ENCODE results near the gene CYP24A1. TPM values are rescaled to one million over a fixed set of nuclear protein-coding genes. Genes with fewer than 3 reads are reported as not detected.
A peak's percentile ranks its signal among the peaks of the same experiment; 100 is the strongest.

The CYP24A1 gene
- total and polyA plus RNA-seq, 2 of the 13 experiments (the other 11 are each of a cell fraction or from before 2014, with no cell fraction given), result 9.4 to 32.7 TPM

DNA sequence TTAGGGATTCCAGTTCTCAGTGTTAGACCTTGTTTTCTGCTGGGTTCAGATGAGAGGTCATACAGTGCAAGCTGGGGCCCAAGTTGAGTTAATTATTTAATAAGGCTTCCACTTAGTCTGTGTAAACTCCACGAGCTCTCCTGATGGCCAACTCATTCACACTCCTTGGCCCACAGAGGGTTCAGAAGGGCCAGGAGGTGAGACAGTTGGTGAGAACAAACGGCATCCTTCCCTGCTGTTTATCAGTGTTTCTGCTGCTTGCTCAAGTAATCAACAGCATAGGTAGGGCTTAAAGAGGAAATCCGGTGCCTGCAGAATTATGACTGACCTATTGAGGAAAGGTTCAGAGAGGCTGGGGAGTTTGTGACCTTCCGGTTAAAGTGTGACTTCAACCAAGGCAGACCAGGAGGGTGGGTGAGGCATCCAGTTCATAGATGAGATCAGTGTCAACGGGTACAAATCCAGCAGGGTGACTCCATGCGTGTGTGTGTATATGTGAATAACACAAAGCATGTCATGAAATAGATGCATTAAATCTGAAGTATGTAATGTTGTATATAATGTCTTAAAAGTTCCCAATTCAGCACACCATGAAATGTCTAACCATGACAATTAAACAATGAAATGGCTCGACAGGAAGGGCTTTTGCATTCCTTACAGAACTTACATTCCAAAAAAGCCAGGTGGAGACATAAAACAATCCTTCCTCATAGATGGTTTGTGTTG lies 66.0 kb downstream of the CYP24A1 start (continued):
- TF ChIP-seq, protein P1, sequence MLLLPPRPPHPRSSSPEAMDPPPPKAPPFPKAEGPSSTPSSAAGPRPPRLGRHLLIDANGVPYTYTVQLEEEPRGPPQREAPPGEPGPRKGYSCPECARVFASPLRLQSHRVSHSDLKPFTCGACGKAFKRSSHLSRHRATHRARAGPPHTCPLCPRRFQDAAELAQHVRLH (CRISPR knock-in tag; IDR thresholded peaks at IDR 0.05; ENCODE audit: borderline replicate concordance, low read depth), result peak; percentile 98; the same call in 1 of the 2 replicates
- TF ChIP-seq HNRNPUL1 (IDR thresholded peaks at IDR 0.05; ENCODE audit: low read depth, low read length), result peak; percentile 83
- no peak for TF ChIP-seq PCBP2 (optimal IDR thresholded peaks at IDR 0.05; ENCODE audit: low read depth, low read length, poor library complexity, severe bottlenecking)
- TF ChIP-seq, protein P2, sequence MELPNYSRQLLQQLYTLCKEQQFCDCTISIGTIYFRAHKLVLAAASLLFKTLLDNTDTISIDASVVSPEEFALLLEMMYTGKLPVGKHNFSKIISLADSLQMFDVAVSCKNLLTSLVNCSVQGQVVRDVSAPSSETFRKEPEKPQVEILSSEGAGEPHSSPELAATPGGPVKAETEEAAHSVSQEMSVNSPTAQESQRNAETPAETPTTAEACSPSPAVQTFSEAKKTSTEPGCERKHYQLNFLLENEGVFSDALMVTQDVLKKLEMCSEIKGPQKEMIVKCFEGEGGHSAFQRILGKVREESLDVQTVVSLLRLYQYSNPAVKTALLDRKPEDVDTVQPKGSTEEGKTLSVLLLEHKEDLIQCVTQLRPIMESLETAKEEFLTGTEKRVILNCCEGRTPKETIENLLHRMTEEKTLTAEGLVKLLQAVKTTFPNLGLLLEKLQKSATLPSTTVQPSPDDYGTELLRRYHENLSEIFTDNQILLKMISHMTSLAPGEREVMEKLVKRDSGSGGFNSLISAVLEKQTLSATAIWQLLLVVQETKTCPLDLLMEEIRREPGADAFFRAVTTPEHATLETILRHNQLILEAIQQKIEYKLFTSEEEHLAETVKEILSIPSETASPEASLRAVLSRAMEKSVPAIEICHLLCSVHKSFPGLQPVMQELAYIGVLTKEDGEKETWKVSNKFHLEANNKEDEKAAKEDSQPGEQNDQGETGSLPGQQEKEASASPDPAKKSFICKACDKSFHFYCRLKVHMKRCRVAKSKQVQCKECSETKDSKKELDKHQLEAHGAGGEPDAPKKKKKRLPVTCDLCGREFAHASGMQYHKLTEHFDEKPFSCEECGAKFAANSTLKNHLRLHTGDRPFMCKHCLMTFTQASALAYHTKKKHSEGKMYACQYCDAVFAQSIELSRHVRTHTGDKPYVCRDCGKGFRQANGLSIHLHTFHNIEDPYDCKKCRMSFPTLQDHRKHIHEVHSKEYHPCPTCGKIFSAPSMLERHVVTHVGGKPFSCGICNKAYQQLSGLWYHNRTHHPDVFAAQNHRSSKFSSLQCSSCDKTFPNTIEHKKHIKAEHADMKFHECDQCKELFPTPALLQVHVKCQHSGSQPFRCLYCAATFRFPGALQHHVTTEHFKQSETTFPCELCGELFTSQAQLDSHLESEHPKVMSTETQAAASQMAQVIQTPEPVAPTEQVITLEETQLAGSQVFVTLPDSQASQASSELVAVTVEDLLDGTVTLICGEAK (IDR thresholded peaks at IDR 0.05), result no peak
- TF ChIP-seq, protein P2 (CRISPR knock-in tag; IDR thresholded peaks at IDR 0.05), result peak; percentile 85; the same call in 1 of the 2 replicates
- no peak for TF ChIP-seq REXO4 (CRISPR knock-in tag; IDR thresholded peaks at IDR 0.05; ENCODE audit: borderline replicate concordance)
- no peak for TF ChIP-seq SRY (CRISPR knock-in tag; IDR thresholded peaks at IDR 0.05)
- no peak for TF ChIP-seq SETDB1 (CRISPR knock-in tag; IDR thresholded peaks at IDR 0.05; ENCODE audit: borderline replicate concordance)
- peak; percentile 89 for TF ChIP-seq DNMT3B (CRISPR knock-in tag; conservative IDR thresholded peaks at IDR 0.05)
- TF ChIP-seq MAF1 (CRISPR knock-in tag; IDR thresholded peaks at IDR 0.05; ENCODE audit: borderline replicate concordance), result no peak
- no peak for TF ChIP-seq RBM39 (IDR thresholded peaks at IDR 0.05; ENCODE audit: low read depth, low read length, poor library complexity, severe bottlenecking)
- TF ChIP-seq CC2D1A (CRISPR knock-in tag; IDR thresholded peaks at IDR 0.05), result 0 out of 2 replicates have a peak, but pooled peaks have one; percentile 74
- TF ChIP-seq ARNT (IDR thresholded peaks at IDR 0.05), result no peak
- TF ChIP-seq MEF2D (CRISPR knock-in tag; IDR thresholded peaks at IDR 0.05), result peak; percentile 97
- TF ChIP-seq FOXO1 (CRISPR knock-in tag; IDR thresholded peaks at IDR 0.05), result peak; percentile 96
- TF ChIP-seq XRCC5 (optimal IDR thresholded peaks at IDR 0.05; ENCODE audit: low read length), result peak; percentile 82
- peak in 1 of 2 experiments; percentile 88; a peak in 2 of 4 replicates for TF ChIP-seq KLF16 (CRISPR knock-in tag; IDR thresholded peaks at IDR 0.05)
- TF ChIP-seq, protein P3, sequence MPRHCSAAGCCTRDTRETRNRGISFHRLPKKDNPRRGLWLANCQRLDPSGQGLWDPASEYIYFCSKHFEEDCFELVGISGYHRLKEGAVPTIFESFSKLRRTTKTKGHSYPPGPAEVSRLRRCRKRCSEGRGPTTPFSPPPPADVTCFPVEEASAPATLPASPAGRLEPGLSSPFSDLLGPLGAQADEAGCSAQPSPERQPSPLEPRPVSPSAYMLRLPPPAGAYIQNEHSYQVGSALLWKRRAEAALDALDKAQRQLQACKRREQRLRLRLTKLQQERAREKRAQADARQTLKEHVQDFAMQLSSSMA (CRISPR knock-in tag; IDR thresholded peaks at IDR 0.05), result 0 out of 2 replicates have a peak, but pooled peaks have one; percentile 47
- no peak for TF ChIP-seq ZNF234 (CRISPR knock-in tag; conservative IDR thresholded peaks at IDR 0.05)
- peak; percentile 94 for TF ChIP-seq KDM3A (CRISPR knock-in tag; IDR thresholded peaks at IDR 0.05; ENCODE audit: low read depth)
- peak; percentile 93; the same call in 1 of the 2 replicates for TF ChIP-seq ZNF788 (CRISPR knock-in tag; IDR thresholded peaks at IDR 0.05; ENCODE audit: borderline replicate concordance)
